Panc1 (cell line): Measurements from ENCODE around the gene ADARB2. TPM values are rescaled to one million over a fixed set of nuclear protein-coding genes. Genes with fewer than 3 reads are reported as not detected.

Experiments used
- ATAC-seq: fragments of 200-7000 bp; cut with Tn5 transposase; 2 replicates; pipeline ENCODE4 v1.9.1; 2020; ENCODE audit warnings: mild to moderate bottlenecking, moderate library complexity
- BruUV-seq: library from RNA; stranded (reverse); fragments of 400-500 nt; replicated peaks from 2 replicates; lab custom pipeline; 2021; lab: Mats Ljungman, UMichigan
- CTCF ChIA-PET: fragments of 300-600 bp; sonication (Branson Sonifier 250); formaldehyde crosslinking; loops from one replicate; lab custom pipeline; 2022; ENCODE audit warnings: antibody characterized with exemption; lab: Charles Lee
- POLR2A ChIA-PET: fragments of 300-600 bp; sonication (Branson Sonifier 250); formaldehyde crosslinking; loops from one replicate; lab custom pipeline; 2022; ENCODE audit warnings: antibody characterized with exemption; lab: Charles Lee
- DNase-seq: peaks from one replicate; pipeline ENCODE4 v3.0.0-alpha.2; 2010; ENCODE audit warnings: low read depth, low spot score
- H3K27ac ChIP-seq: 2 replicates; pipeline ENCODE4 v1.5.1; 2011; ENCODE audit warnings: mild to moderate bottlenecking, low read length, inconsistent platforms
- H3K27me3 ChIP-seq: fragments of 200-500 bp; sonication (Bioruptor generic); 2 replicates; pipeline ENCODE4 v1.6.0; 2014; ENCODE audit warnings: low read length, inconsistent platforms; ENCODE audit not compliant: control insufficient read depth, insufficient read depth
- H3K36me3 ChIP-seq: fragments of 200-500 bp; sonication (Bioruptor generic); 2 replicates; pipeline ENCODE4 v1.5.1; 2014; ENCODE audit warnings: inconsistent platforms, mild to moderate bottlenecking, low read length, moderate library complexity; ENCODE audit not compliant: control insufficient read depth, insufficient read depth
- H3K4me1 ChIP-seq: 2 replicates; pipeline ENCODE4 v1.5.1; 2011; ENCODE audit warnings: inconsistent platforms, mild to moderate bottlenecking, low read length, moderate library complexity; ENCODE audit not compliant: control insufficient read depth, insufficient read depth
- H3K4me3 ChIP-seq, 2 experiments: 2 replicates each; pipeline ENCODE4 v1.5.1; 2011 to 2012; ENCODE audit warnings: low read depth in 2 of 2, low read length in 2 of 2, mild to moderate bottlenecking in 2 of 2, inconsistent platforms in 1 of 2, moderate library complexity in 1 of 2
- H3K9me3 ChIP-seq: fragments of 200-500 bp; sonication (Bioruptor generic); 2 replicates; pipeline ENCODE4 v1.5.1; 2014; ENCODE audit warnings: low read depth, mild to moderate bottlenecking, inconsistent platforms, low read length, moderate library complexity; ENCODE audit not compliant: control insufficient read depth, insufficient read depth
- POLR2AphosphoS5 ChIP-seq: IDR thresholded peaks from 2 replicates; pipeline ENCODE4 v1.6.1; 2012; ENCODE audit warnings: mild to moderate bottlenecking, low read depth, low read length, moderate library complexity
- SIN3A ChIP-seq: IDR thresholded peaks from 2 replicates; pipeline ENCODE4 v1.6.1; 2012; ENCODE audit warnings: low read depth, mild to moderate bottlenecking, low read length, moderate library complexity, borderline replicate concordance; ENCODE audit not compliant: insufficient read depth
- TCF7L2 ChIP-seq: IDR thresholded peaks from 2 replicates; pipeline ENCODE4 v1.6.1; 2011; ENCODE audit warnings: mild to moderate bottlenecking, low read depth, low read length, inconsistent platforms
- in situ Hi-C: cut with HindIII; loops from 2 replicates; pipeline ENCODE4 v1.10.0; 2016; ENCODE audit warnings: low sequenced_read_pairs, low pct_unique_long_range_greater_than_20kb
- intact Hi-C: fragments of 100-400 bp; cut with micrococcal nuclease; formaldehyde crosslinking; loops from one replicate; pipeline ENCODE4 v1.10.0; 2022; ENCODE audit not compliant: unreplicated experiment
- total RNA-seq: library from RNA; stranded (reverse); gene quantifications from one replicate; pipeline ENCODE4 v1.2.1, GENCODE V29; 2021; ENCODE audit not compliant: unreplicated experiment
- TF ChIP-seq, protein P1 (sequence below): fragments of 450-650 bp; IDR thresholded peaks from 2 replicates; pipeline ENCODE4 v1.5.1; 2017; ENCODE audit warnings: mild to moderate bottlenecking
- TF ChIP-seq, protein P2 (sequence below), 2 experiments: IDR thresholded peaks; 2 replicates each; pipeline ENCODE4 v1.6.1; 2011 to 2012; ENCODE audit warnings: low read depth in 2 of 2, control low read depth in 1 of 2, low read length in 1 of 2, mild to moderate bottlenecking in 1 of 2, moderate library complexity in 1 of 2; ENCODE audit not compliant: insufficient read depth in 1 of 2

The ADARB2 gene
- total RNA-seq, 1 experiment from 2014 or later: 0.31 TPM

DNA sequence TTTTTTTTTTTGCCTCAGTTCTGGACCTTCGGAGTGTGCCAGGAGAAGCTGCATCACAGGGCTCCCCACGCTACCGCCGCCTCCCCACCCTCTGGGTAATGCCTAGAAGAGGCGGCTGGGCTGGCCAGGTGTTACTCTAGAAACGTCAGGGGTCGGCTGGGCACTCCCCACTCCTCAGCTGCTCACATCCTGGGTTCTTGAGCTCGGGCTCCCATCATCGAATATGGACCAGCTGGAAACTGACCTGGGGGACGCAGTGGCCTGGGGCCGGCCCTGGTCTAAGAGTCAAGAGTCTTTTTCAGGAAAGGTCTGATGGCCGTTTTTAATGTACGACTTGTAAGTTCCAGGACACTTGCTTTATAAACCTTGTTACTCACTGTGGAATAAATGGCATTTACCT is 354.6 kb downstream of the ADARB2 start:
- TF ChIP-seq, protein P1, sequence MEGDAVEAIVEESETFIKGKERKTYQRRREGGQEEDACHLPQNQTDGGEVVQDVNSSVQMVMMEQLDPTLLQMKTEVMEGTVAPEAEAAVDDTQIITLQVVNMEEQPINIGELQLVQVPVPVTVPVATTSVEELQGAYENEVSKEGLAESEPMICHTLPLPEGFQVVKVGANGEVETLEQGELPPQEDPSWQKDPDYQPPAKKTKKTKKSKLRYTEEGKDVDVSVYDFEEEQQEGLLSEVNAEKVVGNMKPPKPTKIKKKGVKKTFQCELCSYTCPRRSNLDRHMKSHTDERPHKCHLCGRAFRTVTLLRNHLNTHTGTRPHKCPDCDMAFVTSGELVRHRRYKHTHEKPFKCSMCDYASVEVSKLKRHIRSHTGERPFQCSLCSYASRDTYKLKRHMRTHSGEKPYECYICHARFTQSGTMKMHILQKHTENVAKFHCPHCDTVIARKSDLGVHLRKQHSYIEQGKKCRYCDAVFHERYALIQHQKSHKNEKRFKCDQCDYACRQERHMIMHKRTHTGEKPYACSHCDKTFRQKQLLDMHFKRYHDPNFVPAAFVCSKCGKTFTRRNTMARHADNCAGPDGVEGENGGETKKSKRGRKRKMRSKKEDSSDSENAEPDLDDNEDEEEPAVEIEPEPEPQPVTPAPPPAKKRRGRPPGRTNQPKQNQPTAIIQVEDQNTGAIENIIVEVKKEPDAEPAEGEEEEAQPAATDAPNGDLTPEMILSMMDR: no peak
- TF ChIP-seq, protein P2, sequence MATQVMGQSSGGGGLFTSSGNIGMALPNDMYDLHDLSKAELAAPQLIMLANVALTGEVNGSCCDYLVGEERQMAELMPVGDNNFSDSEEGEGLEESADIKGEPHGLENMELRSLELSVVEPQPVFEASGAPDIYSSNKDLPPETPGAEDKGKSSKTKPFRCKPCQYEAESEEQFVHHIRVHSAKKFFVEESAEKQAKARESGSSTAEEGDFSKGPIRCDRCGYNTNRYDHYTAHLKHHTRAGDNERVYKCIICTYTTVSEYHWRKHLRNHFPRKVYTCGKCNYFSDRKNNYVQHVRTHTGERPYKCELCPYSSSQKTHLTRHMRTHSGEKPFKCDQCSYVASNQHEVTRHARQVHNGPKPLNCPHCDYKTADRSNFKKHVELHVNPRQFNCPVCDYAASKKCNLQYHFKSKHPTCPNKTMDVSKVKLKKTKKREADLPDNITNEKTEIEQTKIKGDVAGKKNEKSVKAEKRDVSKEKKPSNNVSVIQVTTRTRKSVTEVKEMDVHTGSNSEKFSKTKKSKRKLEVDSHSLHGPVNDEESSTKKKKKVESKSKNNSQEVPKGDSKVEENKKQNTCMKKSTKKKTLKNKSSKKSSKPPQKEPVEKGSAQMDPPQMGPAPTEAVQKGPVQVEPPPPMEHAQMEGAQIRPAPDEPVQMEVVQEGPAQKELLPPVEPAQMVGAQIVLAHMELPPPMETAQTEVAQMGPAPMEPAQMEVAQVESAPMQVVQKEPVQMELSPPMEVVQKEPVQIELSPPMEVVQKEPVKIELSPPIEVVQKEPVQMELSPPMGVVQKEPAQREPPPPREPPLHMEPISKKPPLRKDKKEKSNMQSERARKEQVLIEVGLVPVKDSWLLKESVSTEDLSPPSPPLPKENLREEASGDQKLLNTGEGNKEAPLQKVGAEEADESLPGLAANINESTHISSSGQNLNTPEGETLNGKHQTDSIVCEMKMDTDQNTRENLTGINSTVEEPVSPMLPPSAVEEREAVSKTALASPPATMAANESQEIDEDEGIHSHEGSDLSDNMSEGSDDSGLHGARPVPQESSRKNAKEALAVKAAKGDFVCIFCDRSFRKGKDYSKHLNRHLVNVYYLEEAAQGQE (IDR thresholded peaks at IDR 0.05; ENCODE audit: insufficient read depth in 1 of 2, low read depth in 2 of 2, low read length in 1 of 2): no peak
- no peak for TF ChIP-seq TCF7L2
- no peak for TF ChIP-seq POLR2AphosphoS5
- TF ChIP-seq SIN3A: no peak
- H3K27me3 ChIP-seq: peaks cover 4% of the 10 kb centered on the region
- H3K9me3 ChIP-seq: no peaks in the 10 kb centered on the region
- ATAC-seq: no peak
- CTCF ChIA-PET: no interaction called here
- POLR2A ChIA-PET: no interaction called here
- H3K4me3 ChIP-seq: no peak overlapping the region
- no peaks in the 10 kb centered on the region for H3K36me3 ChIP-seq
- in situ Hi-C loops: no loop called here
- no TSS peak for BruUV-seq
- intact Hi-C loops: no loop called here
- no peaks in the 10 kb centered on the region for H3K4me1 ChIP-seq
- no peak for DNase-seq
- no peak overlapping the region for H3K27ac ChIP-seq

DNA sequence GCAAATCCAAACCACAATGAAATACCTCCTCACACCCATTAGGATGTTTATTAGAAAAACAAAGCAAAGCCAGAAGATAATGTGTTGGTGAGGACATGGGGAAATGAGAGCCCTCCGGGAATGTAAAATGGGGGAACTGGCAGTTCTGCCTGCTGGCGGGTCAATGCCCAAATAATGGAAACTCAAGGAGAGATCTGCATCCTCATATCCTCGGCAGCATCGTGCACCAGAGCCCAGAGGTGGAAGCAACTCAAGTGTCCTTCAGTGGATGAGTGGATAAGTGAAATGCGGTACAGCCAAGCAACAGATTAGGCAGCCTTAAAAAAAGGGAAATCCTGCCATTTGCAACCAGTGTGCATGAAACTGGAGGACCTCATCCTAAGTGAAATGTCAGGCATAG is 356.0 kb downstream of the ADARB2 start:
- ATAC-seq (no peak), DNase-seq (no peak)
- in situ Hi-C loops (no loop called here), intact Hi-C loops (no loop called here)
- TF ChIP-seq, protein P1: no peak
- TF ChIP-seq, protein P2 (IDR thresholded peaks at IDR 0.05; ENCODE audit: insufficient read depth in 1 of 2, low read depth in 2 of 2, low read length in 1 of 2): no peak
- TF ChIP-seq TCF7L2: no peak
- TF ChIP-seq POLR2AphosphoS5: no peak
- TF ChIP-seq SIN3A: no peak
- Histone ChIP-seq H3K27ac (no peak overlapping the region), H3K4me1 (no peaks in the 10 kb centered on the region), H3K27me3 (peaks cover 4% of the 10 kb centered on the region), H3K9me3 (no peaks in the 10 kb centered on the region), H3K4me3 (no peak overlapping the region), H3K36me3 (no peaks in the 10 kb centered on the region)
- ChIA-PET CTCF (no interaction called here), POLR2A (no interaction called here)
- BruUV-seq: no TSS peak
